K562 (cell line): ENCODE measurements around the gene DDC. TPM values are rescaled to one million over a fixed set of nuclear protein-coding genes. Genes with fewer than 3 reads are reported as not detected.

Experiments used
- BACH1 ChIP-seq: fragments of 200-800 bp; sonication (Bioruptor generic); IDR thresholded peaks from 2 replicates; pipeline ENCODE4 v1.6.1; 2016; ENCODE audit warnings: missing genetic modification characterization, missing compliant biosample characterization
- CAMTA2 ChIP-seq: fragments of 250-450 bp; sonication (Bioruptor Pico); conservative IDR thresholded peaks from 2 replicates; pipeline ENCODE4 v1.5.1; 2022
- CTBP1 ChIP-seq: fragments of 450-650 bp; IDR thresholded peaks from 2 replicates; pipeline ENCODE4 v1.6.1; 2016; ENCODE audit warnings: borderline replicate concordance
- EHMT2 ChIP-seq: fragments of 450-650 bp; IDR thresholded peaks from 2 replicates; pipeline ENCODE4 v1.6.1; 2018; ENCODE audit warnings: antibody characterized with exemption
- EP400 ChIP-seq: fragments of 450-650 bp; IDR thresholded peaks from 2 replicates; pipeline ENCODE4 v1.6.1; 2017; ENCODE audit warnings: antibody characterized with exemption, mild to moderate bottlenecking, moderate library complexity
- HDAC1 ChIP-seq, 2 experiments: fragments of 450-650 bp; IDR thresholded peaks; 2 replicates each; pipeline ENCODE4 v1.6.1; 2016 to 2017; ENCODE audit warnings: inconsistent platforms in 1 of 2, mild to moderate bottlenecking in 1 of 2, moderate library complexity in 1 of 2
- LEF1 ChIP-seq: fragments of 450-650 bp; IDR thresholded peaks from 2 replicates; pipeline ENCODE4 v1.6.1; 2016; ENCODE audit warnings: mild to moderate bottlenecking
- NCOA1 ChIP-seq: fragments of 450-650 bp; IDR thresholded peaks from 2 replicates; pipeline ENCODE4 v1.6.1; 2016; ENCODE audit warnings: low read depth
- PCBP1 ChIP-seq: fragments of 200-400 bp; formaldehyde crosslinking; IDR thresholded peaks from 2 replicates; pipeline ENCODE4 v1.6.1; 2018; ENCODE audit warnings: mild to moderate bottlenecking, low read depth, low read length; ENCODE audit not compliant: poor library complexity, severe bottlenecking
- polyA plus RNA-seq, 8 experiments: library from polyadenylated mRNA; depleted of rRNA in 4 of 8; stranded (reverse) in 5 of 8; unstranded in 3 of 8; fragments of >200 nt; fragmentation: Nextera tagmentation in 2 of 8; fragmentation: Illumina TruSeq in 1 of 8; extraction: Ambion mirVana in 2 of 8; extraction: Trizol in 1 of 8; gene quantifications; 2 replicates each; pipeline versions ENCODE4 v1.2.1 to v1.2.3, GENCODE V29; 2011 to 2014; ENCODE audit warnings: inconsistent platforms in 1 of 8, missing spikeins in 1 of 8
- total RNA-seq, 7 experiments: library from RNA; depleted of rRNA in 6 of 7; stranded (reverse); fragments of >200 nt in 6 of 7; fragmentation: Illumina TruSeq in 2 of 7; extraction: Trizol in 2 of 7; gene quantifications; 2 replicates each; pipeline versions ENCODE4 v1.2.1 to v1.2.3, GENCODE V29; 2011 to 2021; ENCODE audit warnings: low replicate concordance in 1 of 7
- TF ChIP-seq, protein P1 (sequence below), 2 experiments: fragments of 450-650 bp in 1 of 2; sonication (generic) in 1 of 2; formaldehyde crosslinking in 1 of 2; IDR thresholded peaks; 2 replicates each; pipeline versions ENCODE4 v1.7.1 to v1.9.0; 2016 to 2022; ENCODE audit warnings: inconsistent platforms in 1 of 2, mild to moderate bottlenecking in 1 of 2, missing genetic modification reagents in 1 of 2
- TF ChIP-seq, protein P2 (sequence below): fragments of 250-450 bp; sonication (Bioruptor Pico); IDR thresholded peaks from 2 replicates; pipeline ENCODE4 v1.4.0; 2020
- TF ChIP-seq, protein P3 (sequence below), 2 experiments: fragments of 200-800 bp in 1 of 2; sonication (Bioruptor generic) in 1 of 2; sonication (generic) in 1 of 2; formaldehyde crosslinking in 1 of 2; IDR thresholded peaks in 1 of 2; conservative IDR thresholded peaks in 1 of 2; 2 replicates each; pipeline versions ENCODE4 v1.5.0 to v1.6.1; 2016 to 2020; ENCODE audit warnings: missing compliant biosample characterization in 1 of 2, missing genetic modification characterization in 1 of 2, missing genetic modification reagents in 1 of 2

Gene DDC
- total and polyA plus RNA-seq, 9 of the 15 experiments (the other 6 are each of a cell fraction or from before 2014, with no cell fraction given) = not detected

DNA sequence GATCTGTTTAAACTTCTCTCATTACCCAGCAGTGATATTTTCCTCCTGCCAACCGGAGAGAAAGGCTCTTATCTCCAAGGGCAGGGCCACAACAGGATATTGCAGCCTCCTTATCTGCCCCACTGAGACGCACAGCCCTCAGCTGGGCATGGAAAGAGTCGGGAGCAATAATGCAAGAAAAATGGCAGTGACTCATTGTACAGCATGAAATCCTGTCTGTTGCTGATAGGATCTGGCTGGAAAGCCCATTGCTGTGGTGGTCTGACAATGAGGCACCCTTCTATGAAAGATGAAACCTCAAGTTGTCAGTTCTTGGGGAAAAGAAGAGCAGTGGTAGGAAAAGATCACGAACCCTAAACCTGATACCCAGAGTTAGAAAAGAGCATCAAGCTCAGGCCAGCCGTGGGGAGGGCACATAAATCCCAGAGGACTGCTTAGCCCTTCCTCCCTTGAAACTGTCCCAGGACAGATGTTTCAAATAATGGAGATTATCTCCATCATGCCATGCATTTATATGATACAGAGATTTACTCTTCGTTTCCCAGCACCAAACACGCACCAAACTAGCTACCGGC lies 68.0 kb downstream of the DDC start (continued):
- TF ChIP-seq, protein P1, sequence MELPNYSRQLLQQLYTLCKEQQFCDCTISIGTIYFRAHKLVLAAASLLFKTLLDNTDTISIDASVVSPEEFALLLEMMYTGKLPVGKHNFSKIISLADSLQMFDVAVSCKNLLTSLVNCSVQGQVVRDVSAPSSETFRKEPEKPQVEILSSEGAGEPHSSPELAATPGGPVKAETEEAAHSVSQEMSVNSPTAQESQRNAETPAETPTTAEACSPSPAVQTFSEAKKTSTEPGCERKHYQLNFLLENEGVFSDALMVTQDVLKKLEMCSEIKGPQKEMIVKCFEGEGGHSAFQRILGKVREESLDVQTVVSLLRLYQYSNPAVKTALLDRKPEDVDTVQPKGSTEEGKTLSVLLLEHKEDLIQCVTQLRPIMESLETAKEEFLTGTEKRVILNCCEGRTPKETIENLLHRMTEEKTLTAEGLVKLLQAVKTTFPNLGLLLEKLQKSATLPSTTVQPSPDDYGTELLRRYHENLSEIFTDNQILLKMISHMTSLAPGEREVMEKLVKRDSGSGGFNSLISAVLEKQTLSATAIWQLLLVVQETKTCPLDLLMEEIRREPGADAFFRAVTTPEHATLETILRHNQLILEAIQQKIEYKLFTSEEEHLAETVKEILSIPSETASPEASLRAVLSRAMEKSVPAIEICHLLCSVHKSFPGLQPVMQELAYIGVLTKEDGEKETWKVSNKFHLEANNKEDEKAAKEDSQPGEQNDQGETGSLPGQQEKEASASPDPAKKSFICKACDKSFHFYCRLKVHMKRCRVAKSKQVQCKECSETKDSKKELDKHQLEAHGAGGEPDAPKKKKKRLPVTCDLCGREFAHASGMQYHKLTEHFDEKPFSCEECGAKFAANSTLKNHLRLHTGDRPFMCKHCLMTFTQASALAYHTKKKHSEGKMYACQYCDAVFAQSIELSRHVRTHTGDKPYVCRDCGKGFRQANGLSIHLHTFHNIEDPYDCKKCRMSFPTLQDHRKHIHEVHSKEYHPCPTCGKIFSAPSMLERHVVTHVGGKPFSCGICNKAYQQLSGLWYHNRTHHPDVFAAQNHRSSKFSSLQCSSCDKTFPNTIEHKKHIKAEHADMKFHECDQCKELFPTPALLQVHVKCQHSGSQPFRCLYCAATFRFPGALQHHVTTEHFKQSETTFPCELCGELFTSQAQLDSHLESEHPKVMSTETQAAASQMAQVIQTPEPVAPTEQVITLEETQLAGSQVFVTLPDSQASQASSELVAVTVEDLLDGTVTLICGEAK (IDR thresholded peaks at IDR 0.05) = 0 out of 2 replicates have a peak, but pooled peaks have one; percentile 3
- TF ChIP-seq, protein P1 (CRISPR knock-in tag; IDR thresholded peaks at IDR 0.05) = no peak
- no peak for TF ChIP-seq PCBP1
- TF ChIP-seq CAMTA2 = no peak
- TF ChIP-seq, protein P2, sequence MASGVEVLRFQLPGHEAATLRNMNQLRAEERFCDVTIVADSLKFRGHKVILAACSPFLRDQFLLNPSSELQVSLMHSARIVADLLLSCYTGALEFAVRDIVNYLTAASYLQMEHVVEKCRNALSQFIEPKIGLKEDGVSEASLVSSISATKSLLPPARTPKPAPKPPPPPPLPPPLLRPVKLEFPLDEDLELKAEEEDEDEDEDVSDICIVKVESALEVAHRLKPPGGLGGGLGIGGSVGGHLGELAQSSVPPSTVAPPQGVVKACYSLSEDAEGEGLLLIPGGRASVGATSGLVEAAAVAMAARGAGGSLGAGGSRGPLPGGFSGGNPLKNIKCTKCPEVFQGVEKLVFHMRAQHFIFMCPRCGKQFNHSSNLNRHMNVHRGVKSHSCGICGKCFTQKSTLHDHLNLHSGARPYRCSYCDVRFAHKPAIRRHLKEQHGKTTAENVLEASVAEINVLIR (CRISPR knock-in tag) = 0 out of 2 replicates have a peak, but pooled peaks have one; percentile 11
- peak; percentile 61; the same call in 1 of the 2 replicates for TF ChIP-seq BACH1 (tag)
- peak; percentile 12 to 91; a peak in 3 of 4 replicates for TF ChIP-seq HDAC1 (IDR thresholded peaks at IDR 0.05)
- peak; percentile 95 for TF ChIP-seq CTBP1
- TF ChIP-seq, protein P3, sequence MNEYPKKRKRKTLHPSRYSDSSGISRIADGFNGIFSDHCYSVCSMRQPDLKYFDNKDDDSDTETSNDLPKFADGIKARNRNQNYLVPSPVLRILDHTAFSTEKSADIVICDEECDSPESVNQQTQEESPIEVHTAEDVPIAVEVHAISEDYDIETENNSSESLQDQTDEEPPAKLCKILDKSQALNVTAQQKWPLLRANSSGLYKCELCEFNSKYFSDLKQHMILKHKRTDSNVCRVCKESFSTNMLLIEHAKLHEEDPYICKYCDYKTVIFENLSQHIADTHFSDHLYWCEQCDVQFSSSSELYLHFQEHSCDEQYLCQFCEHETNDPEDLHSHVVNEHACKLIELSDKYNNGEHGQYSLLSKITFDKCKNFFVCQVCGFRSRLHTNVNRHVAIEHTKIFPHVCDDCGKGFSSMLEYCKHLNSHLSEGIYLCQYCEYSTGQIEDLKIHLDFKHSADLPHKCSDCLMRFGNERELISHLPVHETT (CRISPR knock-in tag; conservative IDR thresholded peaks at IDR 0.05 in 1 of 2, IDR thresholded peaks at IDR 0.05 in 1 of 2) = peak in 1 of 2 experiments; percentile 70; a peak in 2 of 4 replicates
- TF ChIP-seq LEF1 = peak; percentile 89
- TF ChIP-seq EHMT2 = peak; percentile 86
- peak; percentile 85 for TF ChIP-seq NCOA1
- TF ChIP-seq EP400 = peak; percentile 55; the same call in 1 of the 2 replicates
